ENCODE measurements around the gene SAMSN1. TPM values are rescaled to one million over a fixed set of nuclear protein-coding genes. Genes with fewer than 3 reads are reported as not detected.

Gene SAMSN1
- total RNA-seq, 4 donors from 2014 or later, result 4.9 to 62.7 (median 19.6) TPM

DNA sequence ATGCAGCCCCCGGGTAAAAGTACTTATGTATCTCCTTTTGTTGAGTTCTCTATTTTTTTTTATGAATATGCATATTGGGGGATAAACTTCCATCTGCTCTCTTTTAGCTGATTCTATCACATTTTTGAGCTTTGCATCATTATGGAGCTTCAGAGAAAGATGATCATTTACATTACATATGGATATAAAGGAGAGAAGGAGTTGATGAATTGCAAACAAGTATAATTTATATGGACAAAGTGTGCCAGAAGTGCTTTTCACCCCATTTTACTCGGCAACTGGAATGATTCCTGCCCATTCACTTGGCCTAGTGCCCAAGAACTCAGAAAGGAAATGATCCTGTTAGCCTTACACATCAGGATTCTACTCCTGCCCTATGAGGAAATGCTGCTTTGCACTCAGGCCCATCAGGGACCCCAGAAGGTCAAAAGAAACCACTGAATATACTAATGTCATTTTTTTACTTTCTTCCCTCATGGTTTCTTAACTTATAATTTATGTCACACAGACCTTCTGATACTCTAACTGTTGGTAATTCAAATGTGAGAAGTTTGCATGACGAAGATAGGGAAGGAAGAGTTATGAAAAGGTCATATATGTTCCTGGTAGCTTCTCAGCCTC is 65.6 kb downstream of the SAMSN1 start:
- TF ChIP-seq, protein P1, sequence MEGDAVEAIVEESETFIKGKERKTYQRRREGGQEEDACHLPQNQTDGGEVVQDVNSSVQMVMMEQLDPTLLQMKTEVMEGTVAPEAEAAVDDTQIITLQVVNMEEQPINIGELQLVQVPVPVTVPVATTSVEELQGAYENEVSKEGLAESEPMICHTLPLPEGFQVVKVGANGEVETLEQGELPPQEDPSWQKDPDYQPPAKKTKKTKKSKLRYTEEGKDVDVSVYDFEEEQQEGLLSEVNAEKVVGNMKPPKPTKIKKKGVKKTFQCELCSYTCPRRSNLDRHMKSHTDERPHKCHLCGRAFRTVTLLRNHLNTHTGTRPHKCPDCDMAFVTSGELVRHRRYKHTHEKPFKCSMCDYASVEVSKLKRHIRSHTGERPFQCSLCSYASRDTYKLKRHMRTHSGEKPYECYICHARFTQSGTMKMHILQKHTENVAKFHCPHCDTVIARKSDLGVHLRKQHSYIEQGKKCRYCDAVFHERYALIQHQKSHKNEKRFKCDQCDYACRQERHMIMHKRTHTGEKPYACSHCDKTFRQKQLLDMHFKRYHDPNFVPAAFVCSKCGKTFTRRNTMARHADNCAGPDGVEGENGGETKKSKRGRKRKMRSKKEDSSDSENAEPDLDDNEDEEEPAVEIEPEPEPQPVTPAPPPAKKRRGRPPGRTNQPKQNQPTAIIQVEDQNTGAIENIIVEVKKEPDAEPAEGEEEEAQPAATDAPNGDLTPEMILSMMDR (IDR thresholded peaks at IDR 0.05; ENCODE audit: low read depth), result no peak

DNA sequence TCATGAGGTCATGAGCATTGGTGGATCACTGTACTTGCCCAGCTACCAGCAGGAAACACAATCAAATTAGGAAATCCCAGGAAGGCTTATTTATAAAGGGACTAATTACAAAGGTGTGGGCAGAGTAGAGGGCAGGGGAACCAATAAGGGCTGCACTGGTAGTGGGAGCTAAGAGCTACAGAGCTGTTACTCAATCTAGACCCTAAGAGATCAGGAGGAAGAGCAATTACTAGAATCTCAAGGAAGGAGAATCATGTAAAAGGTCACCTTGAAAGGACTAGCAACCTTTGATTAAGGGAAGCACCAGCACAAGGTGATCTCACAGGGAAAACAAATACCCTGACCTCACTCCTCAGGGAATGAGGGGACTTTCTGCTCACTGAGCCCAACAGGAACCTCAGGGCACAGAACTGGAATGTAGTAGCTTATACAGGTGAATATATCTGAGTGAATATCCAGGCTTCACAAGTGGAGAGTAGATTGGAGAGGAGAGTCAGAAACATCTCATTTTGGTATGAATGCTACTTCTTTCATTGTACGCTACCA is 66.8 kb downstream of the SAMSN1 start:
- TF ChIP-seq, protein P1 (IDR thresholded peaks at IDR 0.05; ENCODE audit: low read depth), result no peak

DNA sequence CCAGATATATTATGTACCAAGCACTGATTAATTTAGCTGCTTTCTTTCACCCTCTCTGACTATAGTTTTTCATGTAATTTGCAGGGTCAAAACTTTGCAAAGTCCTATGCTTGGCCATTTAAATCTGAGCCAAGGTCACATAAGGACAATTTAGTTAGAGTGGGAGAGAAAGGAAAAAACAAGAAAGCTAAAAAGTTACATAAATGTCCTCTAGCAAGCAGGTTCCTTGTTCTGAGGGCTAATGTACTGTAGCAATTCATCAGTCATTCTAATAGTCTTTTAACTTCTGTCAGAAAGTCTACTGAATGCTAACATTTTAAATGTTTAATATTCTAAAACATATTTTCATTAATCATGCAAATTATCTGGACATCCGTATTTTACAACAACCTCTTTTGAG is 68.3 kb downstream of the SAMSN1 start:
- TF ChIP-seq, protein P1 (IDR thresholded peaks at IDR 0.05; ENCODE audit: low read depth), result no peak

DNA sequence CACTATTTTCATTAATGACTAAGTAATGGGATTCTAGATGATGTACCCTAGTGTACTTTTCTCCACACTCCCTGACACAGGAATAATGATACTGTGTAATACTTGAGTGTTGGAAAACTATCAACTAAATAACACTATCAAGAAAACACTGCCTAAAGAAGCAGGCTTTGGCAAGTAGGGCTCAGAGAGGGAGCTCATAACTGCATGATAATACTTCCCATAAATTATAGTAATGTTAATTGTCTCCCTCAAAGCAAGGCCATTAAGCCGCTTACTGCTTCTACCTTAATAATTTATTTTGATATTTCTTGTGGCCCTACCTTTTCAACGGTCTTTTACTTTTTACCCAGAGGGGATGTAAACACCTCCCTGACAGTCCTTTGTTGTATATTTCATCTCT is 69.0 kb downstream of the SAMSN1 start:
- TF ChIP-seq, protein P1 (IDR thresholded peaks at IDR 0.05; ENCODE audit: low read depth), result no peak

DNA sequence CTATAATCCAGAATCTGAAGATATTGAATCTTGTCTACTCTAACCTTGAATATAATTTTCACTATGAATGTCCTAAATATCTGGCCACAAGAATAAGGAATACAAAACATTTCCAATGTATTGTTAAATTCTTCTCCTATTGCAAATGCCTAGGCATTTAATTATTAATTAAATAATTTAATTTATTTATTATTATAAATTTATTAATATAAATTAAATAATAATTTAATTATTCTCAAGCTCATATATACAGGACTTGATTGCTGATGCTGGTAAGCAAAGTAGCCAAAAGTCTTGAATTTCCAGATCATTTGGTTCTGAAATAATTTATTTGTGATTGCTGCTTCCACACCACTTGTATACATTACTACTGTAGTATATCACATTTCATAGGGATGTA is 71.1 kb downstream of the SAMSN1 start:
- TF ChIP-seq, protein P1 (IDR thresholded peaks at IDR 0.05; ENCODE audit: low read depth), result no peak

DNA sequence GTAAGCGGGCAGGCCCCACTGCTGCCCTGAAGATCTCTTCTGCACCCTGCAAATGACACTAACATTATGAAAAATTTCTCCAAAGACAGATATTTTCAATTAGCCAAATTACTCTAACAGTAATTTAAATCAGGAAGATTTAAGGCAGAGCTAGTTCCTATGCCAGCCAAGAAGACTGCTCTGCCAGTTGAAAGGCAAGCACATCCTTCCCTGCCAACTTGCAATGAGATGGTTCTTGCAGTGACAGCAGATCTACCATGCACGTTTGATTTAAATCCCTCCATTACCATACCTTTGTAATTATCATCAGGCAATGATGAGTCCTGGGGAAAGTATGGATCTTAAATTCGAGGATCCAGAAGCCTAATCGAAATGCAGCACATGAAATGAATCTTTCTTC is 76.5 kb downstream of the SAMSN1 start:
- TF ChIP-seq, protein P1 (IDR thresholded peaks at IDR 0.05; ENCODE audit: low read depth), result no peak

DNA sequence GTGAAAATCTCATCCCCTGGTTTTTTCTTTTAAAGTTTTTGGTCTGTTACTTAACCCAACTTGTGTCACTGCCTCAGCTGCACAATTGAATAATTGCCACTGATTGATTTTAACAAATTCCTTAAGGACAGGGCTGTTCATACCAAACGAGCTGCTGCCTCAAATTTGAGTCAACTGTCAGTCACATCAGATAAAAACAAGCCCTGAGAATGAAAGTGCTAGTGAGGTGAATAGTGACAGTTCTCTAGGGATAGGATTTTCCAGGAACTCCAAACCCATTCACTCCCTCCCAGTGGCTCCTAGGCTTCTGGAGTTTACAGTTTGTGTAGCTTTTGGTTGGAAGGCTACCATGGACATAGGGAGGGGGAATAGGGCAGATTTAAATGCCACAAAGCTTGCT is 79.4 kb downstream of the SAMSN1 start:
- TF ChIP-seq, protein P1 (IDR thresholded peaks at IDR 0.05; ENCODE audit: low read depth), result no peak
